ENCODE data around the gene RNF130. TPM values are rescaled to one million over a fixed set of nuclear protein-coding genes. Genes with fewer than 3 reads are reported as not detected.
A peak's percentile ranks its signal among the peaks of the same experiment; 100 is the strongest.

Gene RNF130
- total and polyA plus RNA-seq, 9 of the 15 experiments (the other 6 are each of a cell fraction or from before 2014, with no cell fraction given): 5.8 to 39.4 (median 27.1) TPM

- TF ChIP-seq MNT (conservative IDR thresholded peaks at IDR 0.05): no peak
- TF ChIP-seq POLR2AphosphoS2 (IDR thresholded peaks at IDR 0.05; ENCODE audit: low read length): no peak
- no peak for TF ChIP-seq EZH2 (IDR thresholded peaks at IDR 0.05; ENCODE audit: borderline replicate concordance, low read depth, low read length)
- no peak for TF ChIP-seq ZNF143 (CRISPR knock-in tag; IDR thresholded peaks at IDR 0.05)
- TF ChIP-seq MEIS2 (IDR thresholded peaks at IDR 0.05; ENCODE audit: partially characterized antibody): peak; percentile 70
- TF ChIP-seq HBP1 (CRISPR knock-in tag; IDR thresholded peaks at IDR 0.05): no peak
- no peak for TF ChIP-seq ZNF232 (CRISPR knock-in tag; IDR thresholded peaks at IDR 0.05)
- POLR2A ChIA-PET: interaction anchor here (1.0 to 2.2 kb wide), 3 partner anchors 8 to 20 kb away, joined by 3 to 6 read pairs (median 3); no protein-coding TSS in a partner anchor
- no TSS peak for BruUV-seq (replicated peaks)
These were observed 3.0 kb downstream of the RNF130 start for GRCh38 chr5:180068519-180069090.

More at GRCh38 chr5:180068519-180069090, 3.0 kb downstream of the RNF130 start:
- 22% methylated on average over 6 of the region's 6 CpGs for WGBS (ENCODE audit: insufficient coverage, low coverage, missing lambda C conversion rate)
- ATAC-seq: no peak
- Histone ChIP-seq H3K9ac (ENCODE audit: insufficient read depth in 1 of 2, low read depth in 2 of 2, low read length in 2 of 2) (no peak overlapping the region), H3K4me3 (no peak overlapping the region), H3K27ac (ENCODE audit: extremely low read depth, low read depth, low read length) (no peak overlapping the region), H3K4me1 (replicated peaks in 1 of 2; ENCODE audit: control insufficient read depth in 2 of 2, insufficient read depth in 2 of 2, low read length in 2 of 2) (peaks cover 19 to 34% of the 10 kb centered on the region in 2 experiments), H3K27me3 (ENCODE audit: control insufficient read depth in 2 of 2, insufficient read depth in 2 of 2, low read length in 2 of 2) (no peaks in the 10 kb centered on the region), H3K36me3 (ENCODE audit: control insufficient read depth, insufficient read depth, low read length) (no peaks in the 10 kb centered on the region), H3K79me2 (ENCODE audit: control insufficient read depth, insufficient read depth, low read length) (peaks cover 38% of the 10 kb centered on the region), H3K9me3 (replicated peaks; ENCODE audit: control insufficient read depth, insufficient read depth, low read depth, low read length) (peaks cover 4% of the 10 kb centered on the region; the same call in 1 of the 2 replicates), H4K20me1 (replicated peaks; ENCODE audit: control insufficient read depth, insufficient read depth, low read length) (0 out of 2 replicates have a peak, but pooled peaks cover 8% of the 10 kb centered on the region), H3K9me1 (ENCODE audit: control insufficient read depth, insufficient read depth, low read length) (peaks cover 3% of the 10 kb centered on the region), H2AFZ (ENCODE audit: low read depth, low read length) (no peak overlapping the region), H3K4me2 (ENCODE audit: insufficient read depth, low read length) (no peak overlapping the region)
- FAIRE-seq: no peak
- CTCF ChIA-PET (ENCODE audit: low intra/inter-chr PET ratio): no interaction called here
- no peak for DNase-seq (ENCODE audit: extremely low read depth in 1 of 4, low spot score in 3 of 4)
- intact Hi-C loops (cut with micrococcal nuclease) (no loop called here), in situ Hi-C loops (cut with MboI) (no loop called here)
